ENCODE results near the gene TCAF1. TPM values are rescaled to one million over a fixed set of nuclear protein-coding genes. Genes with fewer than 3 reads are reported as not detected.

TCAF1 gene
- total RNA-seq, 1 experiment from 2014 or later: 58.4 TPM

DNA sequence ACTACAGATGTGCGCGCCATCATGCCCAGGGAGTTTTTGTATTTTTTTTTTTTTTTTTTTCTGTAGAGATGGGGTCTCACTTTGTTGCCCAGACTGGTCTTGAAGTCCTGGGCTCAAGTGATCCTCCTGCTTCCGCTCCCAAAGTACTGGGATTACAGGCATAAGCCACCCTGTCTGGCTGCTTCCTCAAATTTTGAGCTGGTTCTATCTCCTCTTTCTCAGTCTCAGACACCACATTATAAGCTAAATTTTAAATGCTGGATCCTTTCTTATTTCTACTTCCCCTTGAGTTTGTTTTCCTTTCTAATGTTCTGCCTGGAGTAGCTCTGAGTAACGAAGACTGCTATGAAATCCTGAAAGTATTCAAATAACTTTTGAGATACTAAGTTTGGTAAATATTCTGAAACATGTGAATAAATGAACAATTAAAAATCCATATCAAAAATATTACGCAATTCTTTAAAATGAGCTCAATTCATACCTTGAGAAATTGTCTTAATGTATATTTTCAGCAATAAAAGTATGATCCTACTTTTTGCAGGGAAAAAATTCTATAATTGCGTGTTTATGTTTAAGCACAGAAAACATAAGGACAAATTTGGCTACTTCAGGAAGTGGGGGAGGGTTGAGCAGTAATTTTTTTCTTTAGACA, 15.0 kb downstream of the TCAF1 start:
- Histone ChIP-seq H3K9me2 (ENCODE audit: insufficient read depth) (no peaks in the 10 kb centered on the region; the same call in 1 of the 2 replicates), H3K27me3 (ENCODE audit: insufficient read depth, low read length) (no peaks in the 10 kb centered on the region), H3K9ac (ENCODE audit: low read length) (no peak overlapping the region), H3K27ac (ENCODE audit: low read depth, low read length) (no peak overlapping the region), H3K36me3 (ENCODE audit: control insufficient read depth in 1 of 2, insufficient read depth in 2 of 2, low read length in 2 of 2) (no peaks in the 10 kb centered on the region), H3K4me3 (replicated peaks in 1 of 2; ENCODE audit: low read depth in 1 of 2, low read length in 2 of 2) (no peak overlapping the region), H3K79me2 (ENCODE audit: insufficient read depth, low read length) (peaks cover 45% of the 10 kb centered on the region), H4K20me1 (ENCODE audit: insufficient read depth) (no peaks in the 10 kb centered on the region), H3K9me3 (ENCODE audit: control insufficient read depth in 1 of 2, insufficient read depth in 1 of 2, low read depth in 1 of 2, low read length in 2 of 2) (no peaks in the 10 kb centered on the region), H3K4me1 (ENCODE audit: control insufficient read depth in 1 of 2, insufficient read depth in 2 of 2, low read length in 2 of 2) (no peaks in the 10 kb centered on the region), H3K4me2 (ENCODE audit: low read length) (no peak overlapping the region), H2AFZ (ENCODE audit: low read depth, low read length, poor library complexity, severe bottlenecking) (no peak overlapping the region)
- no TSS peak for BruUV-seq (replicated peaks)
- RAD21 ChIA-PET (ENCODE audit: low non-redundant PET in 1 of 2, low total read pairs in 2 of 2, uncharacterized antibody in 2 of 2, unreplicated experiment in 2 of 2): no interaction called here
- intact Hi-C loops (cut with micrococcal nuclease): no loop called here
- POLR2A ChIA-PET: no interaction called here
- DNase-seq (ENCODE audit: low read depth, low spot score) (no peak), ATAC-seq (no peak)
- TF ChIP-seq CEBPB (IDR thresholded peaks at IDR 0.05; ENCODE audit: low read depth): 0 out of 2 replicates have a peak, but pooled peaks have one; percentile 15
- TF ChIP-seq RAD21 (IDR thresholded peaks at IDR 0.05; ENCODE audit: low read depth): no peak
- CTCF ChIA-PET: no interaction called here

DNA sequence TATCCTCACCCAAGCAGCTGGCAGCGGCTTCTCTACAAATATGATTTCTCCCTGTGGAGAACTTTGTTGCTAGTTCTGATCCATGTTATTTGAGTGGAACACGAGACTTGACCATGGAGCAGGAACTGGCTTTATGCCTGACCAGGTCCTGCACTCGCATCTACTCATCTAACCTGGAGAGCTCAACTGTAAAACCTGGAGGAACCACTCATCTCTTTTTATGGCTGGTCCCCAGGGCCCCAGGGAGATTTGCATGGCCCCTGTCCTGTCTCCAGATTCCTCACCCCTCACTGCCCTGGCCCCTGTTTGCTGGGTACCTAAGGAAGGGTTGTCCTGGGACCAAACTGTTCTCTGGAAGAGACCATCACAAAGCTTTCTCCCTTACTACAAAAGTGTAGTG, 16.0 kb downstream of the TCAF1 start:
- no peak for ATAC-seq
- Histone ChIP-seq H3K4me3 (replicated peaks in 1 of 2; ENCODE audit: low read depth in 1 of 2, low read length in 2 of 2) (no peak overlapping the region), H3K9ac (ENCODE audit: low read length) (no peak overlapping the region), H3K4me2 (ENCODE audit: low read length) (no peak overlapping the region), H2AFZ (ENCODE audit: low read depth, low read length, poor library complexity, severe bottlenecking) (no peak overlapping the region), H3K9me3 (ENCODE audit: control insufficient read depth in 1 of 2, insufficient read depth in 1 of 2, low read depth in 1 of 2, low read length in 2 of 2) (no peaks in the 10 kb centered on the region), H3K27ac (ENCODE audit: low read depth, low read length) (no peak overlapping the region), H3K9me2 (ENCODE audit: insufficient read depth) (no peaks in the 10 kb centered on the region; the same call in 1 of the 2 replicates), H4K20me1 (ENCODE audit: insufficient read depth) (no peaks in the 10 kb centered on the region), H3K79me2 (ENCODE audit: insufficient read depth, low read length) (peaks cover 35% of the 10 kb centered on the region), H3K4me1 (ENCODE audit: control insufficient read depth in 1 of 2, insufficient read depth in 2 of 2, low read length in 2 of 2) (no peaks in the 10 kb centered on the region), H3K27me3 (ENCODE audit: insufficient read depth, low read length) (no peaks in the 10 kb centered on the region), H3K36me3 (ENCODE audit: control insufficient read depth in 1 of 2, insufficient read depth in 2 of 2, low read length in 2 of 2) (no peaks in the 10 kb centered on the region)
- BruUV-seq (replicated peaks): no TSS peak
- no peak for TF ChIP-seq EZH2 (IDR thresholded peaks at IDR 0.05)
- TF ChIP-seq ELF1 (IDR thresholded peaks at IDR 0.05; ENCODE audit: borderline replicate concordance, low read depth): no peak
- ChIA-PET POLR2A (interaction anchor here (1.6 kb wide), 1 partner anchor 16 kb away, joined by 5 read pairs; the partner anchor contains the start of gene TCAF1), CTCF (no interaction called here), RAD21 (ENCODE audit: low non-redundant PET in 1 of 2, low total read pairs in 2 of 2, uncharacterized antibody in 2 of 2, unreplicated experiment in 2 of 2) (no interaction called here)
- intact Hi-C loops (cut with micrococcal nuclease): no loop called here
- no peak for DNase-seq (ENCODE audit: low read depth, low spot score)
